Activated T-cell treated with anti-CD3 and anti-CD28 coated beads, Interleukin-2, amount 50 U/mL, for 1 hour (primary cell): Measurements from ENCODE around the gene BNC2.

Experiments used
- DNase-seq: peaks from one replicate; pipeline ENCODE4 v3.0.0-alpha.2; 2020

The BNC2 gene

GRCh38 chr9:16396389-16396788 lies 474.1 kb downstream of the BNC2 start:
- no peak for DNase-seq

GRCh38 chr9:16391369-16391768 lies 479.1 kb downstream of the BNC2 start:
- DNase-seq = no peak

DNA sequence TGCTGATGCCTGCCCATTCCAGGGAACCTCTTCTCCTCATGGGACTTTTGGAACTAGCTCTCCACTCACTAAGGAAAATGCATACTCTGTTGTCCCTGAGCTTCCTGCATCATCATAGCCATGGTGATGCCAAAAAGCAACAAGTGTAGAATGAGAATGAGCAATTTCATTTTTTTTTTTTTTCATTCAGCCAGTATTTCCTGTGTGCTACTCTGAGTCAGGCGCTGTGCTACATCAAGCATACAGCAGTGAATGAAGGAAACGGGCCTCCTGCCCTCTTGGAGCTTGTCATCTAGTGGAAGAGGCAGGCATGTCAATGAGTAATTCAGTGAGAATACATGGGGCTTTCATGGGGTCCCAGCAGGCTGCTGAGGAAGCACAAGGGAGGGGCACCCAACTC lies 483.1 kb downstream of the BNC2 start:
- DNase-seq = no peak

- DNase-seq = no peak
Measured at GRCh38 chr9:16386827-16387077, 483.7 kb downstream of the BNC2 start.

DNA sequence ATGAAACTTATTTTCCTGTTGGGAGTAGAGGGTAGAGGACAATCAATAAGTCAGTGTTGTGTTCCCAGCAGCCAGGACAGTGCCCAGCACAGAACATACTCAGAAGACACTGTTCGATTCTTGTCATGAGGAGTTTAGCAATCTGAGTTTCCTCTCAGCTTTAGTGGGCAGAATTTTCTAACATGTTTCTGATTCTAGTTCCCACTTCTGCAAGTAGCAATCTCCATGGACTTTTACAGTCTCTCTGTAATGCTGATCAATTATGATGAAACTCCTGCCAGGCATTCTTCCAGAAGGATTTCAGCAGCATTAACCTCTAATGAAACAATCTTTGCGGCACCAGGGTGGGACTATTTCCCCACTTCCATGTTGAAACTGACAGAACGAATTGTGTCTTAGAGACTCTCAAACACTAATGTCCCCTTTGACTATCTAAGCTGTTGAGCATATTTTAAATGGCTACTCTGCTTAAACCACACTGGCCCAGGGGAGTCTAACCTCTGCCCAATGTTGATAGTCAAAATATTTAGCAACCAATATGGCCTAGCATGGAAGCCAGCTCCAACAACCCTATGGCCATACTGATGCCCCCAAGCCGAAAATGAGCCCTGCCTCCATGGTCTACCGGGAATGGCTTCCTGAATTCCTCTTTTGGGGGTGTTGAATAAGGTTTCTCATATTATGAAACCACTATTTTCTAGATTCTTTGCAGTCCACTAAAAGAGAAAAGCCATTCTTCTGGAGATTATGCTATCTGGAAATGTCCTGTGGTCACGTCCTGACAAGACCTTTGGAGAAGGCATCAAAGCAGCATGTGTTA lies 484.3 kb downstream of the BNC2 start:
- DNase-seq = no peak

- DNase-seq = no peak
Measured at GRCh38 chr9:16385590-16385989, 484.9 kb downstream of the BNC2 start.

DNA sequence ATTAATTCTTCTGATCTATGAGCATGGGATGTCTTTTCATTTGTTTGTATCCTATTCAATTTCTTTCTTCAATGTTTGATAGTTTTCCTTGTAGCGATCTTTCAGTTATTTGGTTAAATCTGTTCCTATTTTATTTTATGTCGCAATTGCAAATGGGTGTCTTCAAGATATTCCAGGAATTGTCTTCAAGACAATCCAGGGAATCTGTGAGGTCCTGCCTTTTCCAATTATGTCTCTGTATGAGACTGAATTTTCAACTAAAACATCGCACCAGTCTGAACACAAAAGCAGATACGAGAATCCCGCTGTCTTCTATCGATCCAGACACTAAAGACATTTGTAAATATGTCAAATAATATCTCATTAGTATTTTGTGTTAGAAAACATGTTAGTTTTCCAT lies 485.5 kb downstream of the BNC2 start:
- DNase-seq = no peak

- no peak for DNase-seq
Measured at GRCh38 chr9:16377311-16377710, 493.2 kb downstream of the BNC2 start.

DNA sequence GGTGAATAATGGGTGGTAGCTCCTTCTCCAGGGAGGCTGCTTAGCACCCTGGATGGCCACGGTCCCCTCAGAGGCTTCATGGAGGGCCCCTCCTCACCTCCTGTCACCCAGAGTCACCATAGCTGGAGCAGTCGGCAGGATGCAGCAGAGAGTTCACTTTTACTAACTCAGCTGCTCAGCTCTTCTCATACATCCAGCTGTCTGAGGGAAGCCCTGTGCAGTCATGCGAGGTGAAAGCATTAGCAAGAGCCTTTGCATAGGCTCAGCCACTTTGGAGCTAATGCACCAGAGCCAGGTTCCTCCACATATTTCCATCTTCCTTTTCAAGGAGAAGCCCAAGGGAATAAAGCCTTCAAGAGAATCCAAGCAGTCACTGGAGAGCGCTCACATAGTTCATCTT lies 499.2 kb downstream of the BNC2 start:
- no peak for DNase-seq

DNA sequence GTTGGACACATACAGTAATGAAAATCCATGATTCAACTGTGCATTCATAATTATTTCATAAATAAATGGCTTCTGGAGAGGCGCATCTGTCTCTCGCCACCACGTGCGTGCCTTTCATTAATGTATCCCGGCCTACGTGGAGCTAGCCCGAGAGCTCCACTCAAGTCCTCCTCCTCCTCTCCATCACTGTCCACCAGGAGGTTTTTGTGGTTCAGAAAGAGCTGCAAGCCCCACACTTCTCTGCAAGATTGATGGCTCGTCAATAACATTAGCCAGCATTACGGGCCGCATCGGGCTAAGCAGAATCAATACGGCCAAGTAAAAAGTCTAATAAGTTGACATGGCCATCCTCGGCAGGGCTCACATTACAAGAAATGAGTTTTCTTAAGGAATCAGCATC lies 499.8 kb downstream of the BNC2 start:
- DNase-seq = no peak

- DNase-seq = no peak
Measured at GRCh38 chr9:16369427-16369826, 501.0 kb downstream of the BNC2 start.

- no peak for DNase-seq
Measured at GRCh38 chr9:16368237-16369087, 502.0 kb downstream of the BNC2 start.

DNA sequence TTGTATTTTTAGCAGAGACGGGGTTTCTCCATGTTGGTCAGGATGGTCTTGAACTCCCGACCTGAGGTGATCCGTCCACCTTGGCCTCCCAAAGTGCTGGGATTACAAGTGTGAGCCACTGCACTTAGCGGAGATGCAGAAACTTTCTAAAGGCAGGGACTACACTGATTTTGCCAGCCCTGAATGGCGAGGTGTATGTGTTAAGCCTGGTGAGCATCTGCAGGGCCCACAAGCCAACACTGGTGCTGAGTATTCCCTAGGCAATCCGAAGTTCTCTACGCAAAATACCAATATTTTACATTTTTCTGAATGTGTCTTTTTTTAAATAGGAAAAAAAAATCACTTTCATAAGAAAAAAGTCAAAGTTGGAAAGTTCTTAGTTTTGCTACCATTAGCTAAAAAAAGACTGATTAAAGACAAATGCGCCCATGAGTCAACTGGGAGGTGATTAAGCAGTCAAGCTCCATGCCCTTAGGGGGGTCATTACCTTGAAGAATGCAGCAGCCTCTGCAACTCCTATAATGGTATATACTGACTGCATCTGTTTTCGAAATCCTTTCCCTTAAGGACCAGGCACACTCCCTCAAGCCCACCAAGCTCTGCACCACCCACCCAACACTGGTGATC lies 502.8 kb downstream of the BNC2 start:
- no peak for DNase-seq

DNA sequence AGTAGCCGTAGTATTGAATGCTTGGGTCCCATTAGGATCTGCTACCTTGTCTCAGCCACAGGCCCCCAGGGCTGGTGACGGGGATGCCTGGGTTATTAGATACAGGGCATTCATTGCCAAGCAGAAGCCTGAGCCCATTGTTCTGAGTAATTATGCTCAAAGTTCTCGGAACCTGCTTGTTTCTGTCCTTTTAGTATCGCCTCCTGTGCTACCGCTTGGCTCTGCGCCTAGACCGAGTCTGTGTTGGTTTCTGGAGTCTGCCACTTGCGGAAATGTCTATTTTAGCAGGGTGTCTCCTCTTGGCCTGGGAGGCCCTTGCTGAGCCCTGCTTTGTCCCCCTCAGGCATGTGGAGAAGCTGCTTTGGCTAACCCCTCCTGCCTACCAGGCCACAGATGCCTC lies 506.1 kb downstream of the BNC2 start:
- no peak for DNase-seq

- no peak for DNase-seq
Measured at GRCh38 chr9:16363916-16364315, 506.6 kb downstream of the BNC2 start.

DNA sequence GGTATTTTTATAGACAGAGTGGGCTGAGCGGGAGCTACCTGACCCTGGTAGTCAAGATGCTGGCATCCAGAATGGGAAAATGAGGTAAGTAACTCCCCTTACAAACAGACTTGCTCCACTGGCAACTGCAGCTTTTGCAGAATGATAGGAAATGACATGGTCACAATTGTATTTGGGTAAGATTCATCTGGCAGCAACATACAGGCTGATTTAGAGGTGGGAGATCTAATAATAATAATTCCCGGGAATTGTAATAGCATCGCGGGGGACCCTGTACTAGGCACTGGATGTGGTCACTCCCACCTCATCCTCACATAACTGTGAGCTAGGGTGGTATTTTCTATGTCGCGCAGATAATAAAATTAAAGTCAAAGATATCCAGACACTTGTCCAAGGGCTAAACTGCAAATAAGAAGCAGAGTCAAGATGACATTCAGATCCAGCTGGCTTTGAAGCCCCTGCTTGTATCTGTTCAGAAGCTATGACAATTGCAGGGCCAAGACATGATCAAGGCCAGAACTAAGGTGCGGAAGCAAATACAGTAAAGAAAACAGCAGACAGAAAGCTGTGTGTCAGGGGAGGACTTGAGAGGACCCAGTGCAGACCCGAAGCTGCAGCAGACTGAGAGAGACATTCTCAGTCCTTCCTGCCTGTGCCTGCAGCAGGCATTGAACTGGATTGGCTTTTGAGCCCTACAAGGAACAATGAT lies 507.2 kb downstream of the BNC2 start:
- DNase-seq = no peak

GRCh38 chr9:16361939-16362338 lies 508.5 kb downstream of the BNC2 start:
- DNase-seq = no peak

DNA sequence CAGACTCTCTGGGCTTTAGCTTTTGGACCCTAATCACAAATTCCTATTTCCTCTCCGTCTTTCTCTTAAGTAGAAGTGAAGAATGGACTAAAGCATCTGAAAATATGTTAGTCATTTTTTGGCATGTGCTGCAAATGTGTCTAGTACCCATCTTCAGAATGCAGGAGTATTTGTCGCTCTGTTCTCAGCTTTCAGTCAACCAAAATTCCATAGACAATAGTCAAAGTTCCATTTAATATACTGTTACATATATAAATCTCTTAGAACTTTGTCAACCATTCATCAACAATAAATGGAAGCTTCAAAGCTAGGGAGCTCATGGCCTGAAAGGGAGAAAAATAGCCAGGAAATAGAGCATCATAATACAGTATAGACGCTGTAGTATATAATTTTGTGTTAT lies 509.4 kb downstream of the BNC2 start:
- no peak for DNase-seq

DNA sequence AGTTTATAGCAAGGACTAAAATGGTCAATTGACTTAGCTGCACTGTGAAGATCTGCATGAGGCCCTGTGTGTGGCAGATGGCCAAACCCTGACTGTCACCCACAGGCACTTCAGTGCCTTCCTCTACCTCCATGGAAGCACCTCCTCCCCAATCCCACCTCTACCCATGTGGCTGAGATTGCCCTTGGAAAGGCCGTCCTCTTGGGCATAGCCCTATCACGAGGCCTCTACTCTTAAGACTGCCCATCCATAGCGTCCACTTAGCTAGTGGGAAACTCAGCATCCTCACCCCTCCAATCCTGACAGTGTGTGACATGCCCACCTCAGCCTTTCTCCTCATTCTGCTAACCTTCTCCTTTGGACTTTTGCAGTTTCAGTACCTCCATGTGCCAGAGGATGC lies 510.2 kb downstream of the BNC2 start:
- no peak for DNase-seq
